HEK293 (cell line): ENCODE results near the gene BACH2.

Experiments used
- CTCF ChIA-PET: fragments of 350-600 bp; formaldehyde crosslinking; extraction: SDS; loops from one replicate; lab custom pipeline; 2021; ENCODE audit warnings: antibody characterized with exemption; lab: Yijun Ruan, JAX
- POLR2A ChIA-PET: fragments of 300-600 bp; formaldehyde crosslinking; extraction: SDS; loops from one replicate; lab custom pipeline; 2020; ENCODE audit warnings: antibody characterized with exemption, inconsistent platforms; lab: Yijun Ruan, JAX
- H3K27ac ChIP-seq: fragments of 200-500 bp; sonication (Bioruptor generic); 2 replicates; pipeline ENCODE4 v1.5.1; 2014; ENCODE audit warnings: low read depth, low read length, control low read depth, inconsistent platforms; ENCODE audit errors: extremely low read depth
- H3K36me3 ChIP-seq, 2 experiments: fragments of 200-500 bp in 1 of 2; sonication (Bioruptor generic) in 1 of 2; 1 replicate in 1 of 2; 2 replicates in 1 of 2; pipeline ENCODE4 v1.5.1; 2014 to 2017; ENCODE audit warnings: inconsistent platforms in 2 of 2, low read length in 2 of 2; ENCODE audit not compliant: control insufficient read depth in 2 of 2, insufficient read depth in 1 of 2
- H3K4me1 ChIP-seq: fragments of 200-500 bp; sonication (Bioruptor generic); 2 replicates; pipeline ENCODE4 v1.5.1; 2014; ENCODE audit warnings: mild to moderate bottlenecking, low read length, inconsistent platforms; ENCODE audit not compliant: control insufficient read depth, insufficient read depth
- H3K4me3 ChIP-seq: 2 replicates; pipeline ENCODE4 v1.5.1; 2011; ENCODE audit warnings: low read depth, mild to moderate bottlenecking, control low read depth, low read length, moderate library complexity
- H3K9me3 ChIP-seq: fragments of 200-500 bp; sonication (Bioruptor generic); 2 replicates; pipeline ENCODE4 v1.5.1; 2014; ENCODE audit warnings: low read depth, low read length, inconsistent platforms; ENCODE audit not compliant: control insufficient read depth, insufficient read depth
- ELK4 ChIP-seq: IDR thresholded peaks from 2 replicates; pipeline ENCODE4 v1.6.1; 2011; ENCODE audit warnings: mild to moderate bottlenecking, low read depth, low read length, borderline replicate concordance
- FEZF1 ChIP-seq: fragments of 450-650 bp; formaldehyde crosslinking; IDR thresholded peaks from 2 replicates; pipeline ENCODE4 v1.5.1; 2016; ENCODE audit warnings: missing biosample characterization, missing genetic modification characterization
- HIC1 ChIP-seq: fragments of 450-650 bp; formaldehyde crosslinking; IDR thresholded peaks from 2 replicates; pipeline ENCODE4 v1.5.1; 2016; ENCODE audit warnings: missing biosample characterization, missing genetic modification characterization
- HOXC10 ChIP-seq: sonication (generic); formaldehyde crosslinking; IDR thresholded peaks from 2 replicates; pipeline ENCODE4 v1.8.1; 2023; ENCODE audit warnings: mild to moderate bottlenecking, missing genetic modification reagents
- RBAK ChIP-seq: fragments of 450-650 bp; formaldehyde crosslinking; IDR thresholded peaks from 2 replicates; pipeline ENCODE4 v1.5.1; 2016; ENCODE audit warnings: missing biosample characterization, missing genetic modification characterization
- YY2 ChIP-seq: fragments of 450-650 bp; formaldehyde crosslinking; IDR thresholded peaks from 2 replicates; pipeline ENCODE4 v1.5.1; 2016; ENCODE audit warnings: missing biosample characterization, missing genetic modification characterization
- ZBTB11 ChIP-seq: fragments of 450-650 bp; formaldehyde crosslinking; conservative IDR thresholded peaks from 2 replicates; pipeline ENCODE4 v1.5.1; 2016; ENCODE audit warnings: low read depth, missing biosample characterization, missing genetic modification characterization
- ZNF211 ChIP-seq: fragments of 450-650 bp; formaldehyde crosslinking; IDR thresholded peaks from 2 replicates; pipeline ENCODE4 v1.5.1; 2016; ENCODE audit warnings: low read depth, missing biosample characterization, missing genetic modification characterization
- ZNF266 ChIP-seq: fragments of 450-650 bp; formaldehyde crosslinking; IDR thresholded peaks from 2 replicates; pipeline ENCODE4 v1.5.1; 2016; ENCODE audit warnings: missing biosample characterization, missing genetic modification characterization, low read depth
- ZNF324 ChIP-seq: fragments of 450-650 bp; formaldehyde crosslinking; IDR thresholded peaks from 2 replicates; pipeline ENCODE4 v1.5.1; 2016; ENCODE audit warnings: missing biosample characterization, missing genetic modification characterization
- ZNF391 ChIP-seq: fragments of 450-650 bp; formaldehyde crosslinking; IDR thresholded peaks from 2 replicates; pipeline ENCODE4 v1.5.1; 2016; ENCODE audit warnings: low read depth, missing biosample characterization, missing genetic modification characterization, borderline replicate concordance
- ZNF394 ChIP-seq: fragments of 450-650 bp; formaldehyde crosslinking; IDR thresholded peaks from 2 replicates; pipeline ENCODE4 v1.5.1; 2016; ENCODE audit warnings: missing biosample characterization, missing genetic modification characterization, mild to moderate bottlenecking, moderate library complexity, borderline replicate concordance
- ZNF426 ChIP-seq: fragments of 450-650 bp; formaldehyde crosslinking; IDR thresholded peaks from 2 replicates; pipeline ENCODE4 v1.5.1; 2017; ENCODE audit warnings: missing biosample characterization, missing genetic modification characterization, mild to moderate bottlenecking, inconsistent platforms, moderate library complexity
- ZNF501 ChIP-seq: fragments of 450-650 bp; formaldehyde crosslinking; IDR thresholded peaks from 2 replicates; pipeline ENCODE4 v1.5.1; 2016; ENCODE audit warnings: missing biosample characterization, missing genetic modification characterization
- ZNF530 ChIP-seq: fragments of 450-650 bp; formaldehyde crosslinking; IDR thresholded peaks from 2 replicates; pipeline ENCODE4 v1.5.1; 2016; ENCODE audit warnings: low read depth, missing biosample characterization, missing genetic modification characterization
- ZNF585B ChIP-seq: fragments of 450-650 bp; formaldehyde crosslinking; IDR thresholded peaks from 2 replicates; pipeline ENCODE4 v1.5.1; 2016; ENCODE audit warnings: missing biosample characterization, missing genetic modification characterization
- ZSCAN16 ChIP-seq: fragments of 450-650 bp; formaldehyde crosslinking; IDR thresholded peaks from 2 replicates; pipeline ENCODE4 v1.5.1; 2016; ENCODE audit warnings: missing biosample characterization, missing genetic modification characterization
- TF ChIP-seq, protein P1 (sequence below): fragments of 450-650 bp; formaldehyde crosslinking; IDR thresholded peaks from 2 replicates; pipeline ENCODE4 v1.5.1; 2016; ENCODE audit warnings: missing biosample characterization, missing genetic modification characterization

Gene BACH2

GRCh38 chr6:90256698-90257485 lies 39.8 kb downstream of the BACH2 start:
- no peak for TF ChIP-seq ZNF426 (tag by site-specific recombination)
- no peak for TF ChIP-seq ZNF394
- TF ChIP-seq HOXC10 (CRISPR knock-in tag): no peak
- TF ChIP-seq FEZF1 (tag by site-specific recombination): no peak
- TF ChIP-seq ZNF530: no peak
- no peak for TF ChIP-seq ZBTB11 (tag by site-specific recombination)
- TF ChIP-seq ZNF391: no peak
- TF ChIP-seq ZNF324 (tag by site-specific recombination): no peak
- TF ChIP-seq YY2 (tag by site-specific recombination): no peak
- no peak for TF ChIP-seq ZNF211 (tag by site-specific recombination)
- TF ChIP-seq HIC1 (tag by site-specific recombination): no peak
- no peak for TF ChIP-seq ZNF501
- TF ChIP-seq ZNF585B (tag by site-specific recombination): no peak
- TF ChIP-seq RBAK (tag by site-specific recombination): no peak
- TF ChIP-seq ZSCAN16 (tag by site-specific recombination): no peak
- TF ChIP-seq ELK4: no peak
- TF ChIP-seq, protein P1, sequence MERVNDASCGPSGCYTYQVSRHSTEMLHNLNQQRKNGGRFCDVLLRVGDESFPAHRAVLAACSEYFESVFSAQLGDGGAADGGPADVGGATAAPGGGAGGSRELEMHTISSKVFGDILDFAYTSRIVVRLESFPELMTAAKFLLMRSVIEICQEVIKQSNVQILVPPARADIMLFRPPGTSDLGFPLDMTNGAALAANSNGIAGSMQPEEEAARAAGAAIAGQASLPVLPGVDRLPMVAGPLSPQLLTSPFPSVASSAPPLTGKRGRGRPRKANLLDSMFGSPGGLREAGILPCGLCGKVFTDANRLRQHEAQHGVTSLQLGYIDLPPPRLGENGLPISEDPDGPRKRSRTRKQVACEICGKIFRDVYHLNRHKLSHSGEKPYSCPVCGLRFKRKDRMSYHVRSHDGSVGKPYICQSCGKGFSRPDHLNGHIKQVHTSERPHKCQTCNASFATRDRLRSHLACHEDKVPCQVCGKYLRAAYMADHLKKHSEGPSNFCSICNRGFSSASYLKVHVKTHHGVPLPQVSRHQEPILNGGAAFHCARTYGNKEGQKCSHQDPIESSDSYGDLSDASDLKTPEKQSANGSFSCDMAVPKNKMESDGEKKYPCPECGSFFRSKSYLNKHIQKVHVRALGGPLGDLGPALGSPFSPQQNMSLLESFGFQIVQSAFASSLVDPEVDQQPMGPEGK (tag by site-specific recombination): no peak
- no peak for TF ChIP-seq ZNF266 (tag by site-specific recombination)
- Histone ChIP-seq H3K36me3 (no peaks in the 10 kb centered on the region), H3K27ac (no peak overlapping the region), H3K9me3 (no peaks in the 10 kb centered on the region), H3K4me3 (no peak overlapping the region), H3K4me1 (no peaks in the 10 kb centered on the region)
- ChIA-PET CTCF (interaction anchor here (0.6 kb wide), 1 partner anchor 312 kb away, joined by 4 read pairs; no protein-coding TSS in a partner anchor), POLR2A (no interaction called here)
